Ovary (tissue), 9 donors: ENCODE data around the gene REEP5. TPM values are rescaled to one million over a fixed set of nuclear protein-coding genes. Genes with fewer than 3 reads are reported as not detected.
"Not testable (repeated sequence)": the region's sequence is repeated elsewhere in the genome, so short reads cannot be mapped to it uniquely, and the experiment has no call there.

Source experiments
- DNase-seq, 5 donors: peaks; one replicate each; pipeline ENCODE4 v3.0.0-alpha.2; 2019 to 2020
- H3K27ac ChIP-seq, 2 donors: fragments of 200-600 bp; one replicate each; pipeline versions ENCODE4 v1.5.1 to v1.8.0; 2019 to 2022
- H3K27me3 ChIP-seq: fragments of 200-600 bp; one replicate; pipeline ENCODE4 v1.8.0; 2022
- H3K36me3 ChIP-seq: fragments of 200-600 bp; sonication (generic); one replicate; pipeline ENCODE4 v1.5.1; 2019
- H3K4me1 ChIP-seq: one replicate; pipeline ENCODE4 v1.8.1; 2013; ENCODE audit warnings: mild to moderate bottlenecking, moderate library complexity; ENCODE audit not compliant: insufficient read depth
- H3K4me3 ChIP-seq: fragments of 200-600 bp; sonication (generic); one replicate; pipeline ENCODE4 v1.5.1; 2017
- H3K9me3 ChIP-seq, 2 donors: fragments of 200-600 bp in 1 of 2; sonication (generic) in 1 of 2; one replicate each; pipeline versions ENCODE4 v1.5.1 to v1.8.1; 2013 to 2019; ENCODE audit warnings: mild to moderate bottlenecking in 1 of 2, moderate library complexity in 1 of 2
- EP300 ChIP-seq: sonication (generic); formaldehyde crosslinking; IDR thresholded peaks from one replicate; pipeline ENCODE4 v1.6.1; 2017; ENCODE audit warnings: antibody characterized with exemption
- POLR2A ChIP-seq: fragments of 450-650 bp; IDR thresholded peaks from one replicate; pipeline ENCODE4 v1.6.1; 2017; ENCODE audit warnings: antibody characterized with exemption, mild to moderate bottlenecking, moderate library complexity
- WGBS, 3 donors: extraction: QIAGEN DNeasy Blood & Tissue Kit in 1 of 3; methylation state at CpG; one replicate each; pipeline versions ENCODE4 v1.1.5 to v1.1.7; 2013 to 2017; 5-methylcytosine and 5-hydroxymethylcytosine counted together
- intact Hi-C, 4 donors: fragments of 100-400 bp; cut with DNase I; formaldehyde crosslinking; loops; one replicate each; pipeline versions ENCODE4 v1.11.0 to v1.15.1; 2022 to 2023
- polyA plus RNA-seq, 2 donors: library from polyadenylated mRNA; stranded (reverse); fragments of 200-250 nt in 1 of 2; fragments of 350-450 nt in 1 of 2; fragmentation: Illumina TruSeq in 1 of 2; extraction: RNeasy Lipid Tissue Mini Kit (QIAGEN cat#74804) in 1 of 2; gene quantifications; one replicate each; pipeline ENCODE4 v1.2.3, GENCODE V29; 2013 to 2014
- total RNA-seq, 7 donors: library from RNA; depleted of rRNA in 2 of 7; stranded (reverse); fragments of >200 nt in 2 of 7; fragmentation: NEBNext Ultra II Directional in 3 of 7; extraction: Animal tissue kit (Norgen Biotek cat#: 25700) in 3 of 7; gene quantifications; one replicate each; pipeline versions ENCODE4 v1.1.0 to v1.2.4, GENCODE V29; 2016 to 2023
- TF ChIP-seq, protein P1 (sequence below), 3 donors: fragments of 450-650 bp in 2 of 3; fragments of 200-600 bp in 1 of 3; IDR thresholded peaks; one replicate each; pipeline versions ENCODE4 v1.5.1 to v1.8.0; 2016 to 2022; ENCODE audit warnings: antibody characterized with exemption in 3 of 3, mild to moderate bottlenecking in 1 of 3
- donor health status: DM: no; HTN: no; CAD: no; lungs with moderate emphysema.
- donor health status: DM: no; HTN: no; CAD: no.
- donor health status: Bipolar disorder and iron deficiency.
- donor health status: DM: yes; HTN: yes; CAD: no.
- donor health status: DM: no; HTN: no; CAD: no.
- donor health status: DM: yes; HTN: yes; CAD: no.

REEP5 gene
- total and polyA plus RNA-seq, 9 donors: 50.2 to 90.4 (median 67.6) TPM

- intact Hi-C loops: no loop called here
- H3K36me3 ChIP-seq: no peaks in the 10 kb centered on the region
- peaks cover 11% of the 10 kb centered on the region for H3K4me1 ChIP-seq
- peak; percentile 92 to 95 (median 93) for DNase-seq
- H3K27me3 ChIP-seq: no peaks in the 10 kb centered on the region
- peak within 1 kb of the TSS in 1 of 2 donors; percentile 46 for H3K27ac ChIP-seq
- 1% methylated on average over 41 to 47 of the region's 47 CpGs for WGBS, 3 donors
- no peaks in the 10 kb centered on the region for H3K9me3 ChIP-seq
- TF ChIP-seq POLR2A: peak; percentile 50
- no peak for TF ChIP-seq EP300
- H3K4me3 ChIP-seq: peak within 1 kb of the TSS; percentile 84
Measured at GRCh38 chr5:112860929-112861637, 60.9 kb downstream of the REEP5 start, which contains the start of gene SRP19. SRP19 (plus strand) TSS chr5:112861287; CDS start chr5:112861377, 90 bp downstream.

DNA sequence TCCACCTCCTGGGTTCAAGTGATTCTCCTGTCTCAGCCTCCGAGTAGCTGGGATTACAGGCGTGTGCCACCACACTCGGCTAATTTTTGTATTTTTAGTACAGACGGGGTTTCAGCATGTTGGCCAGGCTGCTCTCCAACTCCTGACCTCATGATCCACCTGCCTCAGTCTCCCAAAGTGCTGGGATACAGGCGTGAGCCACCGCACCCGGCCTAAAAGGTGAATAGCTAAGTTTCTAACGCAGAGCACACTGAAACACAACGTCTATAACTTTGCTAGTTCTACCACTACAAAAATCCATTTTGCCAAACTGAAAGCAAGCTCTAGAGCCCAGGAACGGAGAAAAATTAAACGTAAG, 61.5 kb downstream of the REEP5 start:
- 57 to 62% (median 58%) methylated on average over 11 of the region's 11 CpGs for WGBS, 3 donors
- H3K9me3 ChIP-seq, H3K36me3 ChIP-seq, intact Hi-C loops, H3K27me3 ChIP-seq: not testable (repeated sequence)
- Histone ChIP-seq H3K4me1 (peaks cover 11% of the 10 kb centered on the region), H3K4me3 (peak overlapping the region; percentile 84), H3K27ac (peak overlapping the region in 1 of 2 donors; percentile 46)
- peak in 1 of 5 donors; percentile 26 for DNase-seq

GRCh38 chr5:112857866-112858265, 64.2 kb downstream of the REEP5 start:
- no peaks in the 10 kb centered on the region for H3K27me3 ChIP-seq
- intact Hi-C loops: no loop called here
- H3K4me3 ChIP-seq: no peak overlapping the region
- no peak overlapping the region for H3K27ac ChIP-seq
- no peak for TF ChIP-seq EP300
- TF ChIP-seq, protein P1, sequence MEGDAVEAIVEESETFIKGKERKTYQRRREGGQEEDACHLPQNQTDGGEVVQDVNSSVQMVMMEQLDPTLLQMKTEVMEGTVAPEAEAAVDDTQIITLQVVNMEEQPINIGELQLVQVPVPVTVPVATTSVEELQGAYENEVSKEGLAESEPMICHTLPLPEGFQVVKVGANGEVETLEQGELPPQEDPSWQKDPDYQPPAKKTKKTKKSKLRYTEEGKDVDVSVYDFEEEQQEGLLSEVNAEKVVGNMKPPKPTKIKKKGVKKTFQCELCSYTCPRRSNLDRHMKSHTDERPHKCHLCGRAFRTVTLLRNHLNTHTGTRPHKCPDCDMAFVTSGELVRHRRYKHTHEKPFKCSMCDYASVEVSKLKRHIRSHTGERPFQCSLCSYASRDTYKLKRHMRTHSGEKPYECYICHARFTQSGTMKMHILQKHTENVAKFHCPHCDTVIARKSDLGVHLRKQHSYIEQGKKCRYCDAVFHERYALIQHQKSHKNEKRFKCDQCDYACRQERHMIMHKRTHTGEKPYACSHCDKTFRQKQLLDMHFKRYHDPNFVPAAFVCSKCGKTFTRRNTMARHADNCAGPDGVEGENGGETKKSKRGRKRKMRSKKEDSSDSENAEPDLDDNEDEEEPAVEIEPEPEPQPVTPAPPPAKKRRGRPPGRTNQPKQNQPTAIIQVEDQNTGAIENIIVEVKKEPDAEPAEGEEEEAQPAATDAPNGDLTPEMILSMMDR (IDR thresholded peaks at IDR 0.05): no peak
- no peak for TF ChIP-seq POLR2A
- no peaks in the 10 kb centered on the region for H3K36me3 ChIP-seq
- H3K4me1 ChIP-seq: peaks cover 11% of the 10 kb centered on the region
- no peak for DNase-seq
- H3K9me3 ChIP-seq: no peaks in the 10 kb centered on the region

DNA sequence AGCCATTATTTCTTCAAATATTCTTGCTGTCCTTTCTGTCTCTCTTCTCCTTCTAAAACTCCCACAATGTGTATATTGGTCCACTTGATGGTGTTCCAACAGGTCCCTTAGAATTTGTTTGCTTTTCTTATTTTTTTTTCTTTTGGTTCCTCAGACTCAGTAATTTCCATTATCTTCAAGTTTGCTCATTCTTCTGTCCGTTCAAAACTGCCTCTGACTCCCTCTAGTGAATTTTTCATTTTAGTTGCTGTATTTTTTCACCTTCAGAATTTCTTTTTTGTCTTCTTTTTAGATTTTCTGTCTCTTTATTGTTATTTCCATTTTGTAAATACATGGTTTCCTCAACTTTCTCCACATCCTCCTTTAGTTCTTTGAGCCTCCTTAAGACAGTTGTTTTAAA, 67.4 kb downstream of the REEP5 start:
- no peak for TF ChIP-seq POLR2A
- TF ChIP-seq EP300: no peak
- TF ChIP-seq, protein P1 (IDR thresholded peaks at IDR 0.05): no peak
- H3K36me3 ChIP-seq: no peaks in the 10 kb centered on the region
- H3K9me3 ChIP-seq: no peaks in the 10 kb centered on the region
- intact Hi-C loops: no loop called here
- H3K27me3 ChIP-seq: no peaks in the 10 kb centered on the region
- no peaks in the 10 kb centered on the region for H3K4me1 ChIP-seq
- H3K27ac ChIP-seq: no peak overlapping the region
- WGBS, 3 donors: 48 to 69% (median 58%) methylated on average over 1 of the region's 1 CpG
- DNase-seq: no peak
- H3K4me3 ChIP-seq: no peak overlapping the region

- Histone ChIP-seq H3K27me3 (no peaks in the 10 kb centered on the region), H3K4me3 (no peak overlapping the region), H3K36me3 (no peaks in the 10 kb centered on the region), H3K27ac (no peak overlapping the region), H3K4me1 (no peaks in the 10 kb centered on the region), H3K9me3 (no peaks in the 10 kb centered on the region)
- no peak for DNase-seq
- WGBS, 3 donors: 43 to 57% (median 45%) methylated on average over 2 of the region's 2 CpGs
- TF ChIP-seq POLR2A (no peak), EP300 (no peak)
- TF ChIP-seq, protein P1 (IDR thresholded peaks at IDR 0.05): no peak
- intact Hi-C loops: no loop called here
Measured at GRCh38 chr5:112849912-112850311, 72.1 kb downstream of the REEP5 start.
